Hematopoietic multipotent progenitor cell treated with erythropoietin and hydrocortisone succinate and interleukin-3 and kit ligand, for 17 days (in vitro differentiated cells): ENCODE measurements around the gene PRICKLE1.

Experiments
- DNase-seq: peaks from one replicate; pipeline ENCODE4 v3.0.0-alpha.2; 2015; ENCODE audit warnings: low spot score

The PRICKLE1 gene

GRCh38 chr12:42588524-42589464 lies 752 bp downstream of the PRICKLE1 start:
- DNase-seq, result no peak

DNA sequence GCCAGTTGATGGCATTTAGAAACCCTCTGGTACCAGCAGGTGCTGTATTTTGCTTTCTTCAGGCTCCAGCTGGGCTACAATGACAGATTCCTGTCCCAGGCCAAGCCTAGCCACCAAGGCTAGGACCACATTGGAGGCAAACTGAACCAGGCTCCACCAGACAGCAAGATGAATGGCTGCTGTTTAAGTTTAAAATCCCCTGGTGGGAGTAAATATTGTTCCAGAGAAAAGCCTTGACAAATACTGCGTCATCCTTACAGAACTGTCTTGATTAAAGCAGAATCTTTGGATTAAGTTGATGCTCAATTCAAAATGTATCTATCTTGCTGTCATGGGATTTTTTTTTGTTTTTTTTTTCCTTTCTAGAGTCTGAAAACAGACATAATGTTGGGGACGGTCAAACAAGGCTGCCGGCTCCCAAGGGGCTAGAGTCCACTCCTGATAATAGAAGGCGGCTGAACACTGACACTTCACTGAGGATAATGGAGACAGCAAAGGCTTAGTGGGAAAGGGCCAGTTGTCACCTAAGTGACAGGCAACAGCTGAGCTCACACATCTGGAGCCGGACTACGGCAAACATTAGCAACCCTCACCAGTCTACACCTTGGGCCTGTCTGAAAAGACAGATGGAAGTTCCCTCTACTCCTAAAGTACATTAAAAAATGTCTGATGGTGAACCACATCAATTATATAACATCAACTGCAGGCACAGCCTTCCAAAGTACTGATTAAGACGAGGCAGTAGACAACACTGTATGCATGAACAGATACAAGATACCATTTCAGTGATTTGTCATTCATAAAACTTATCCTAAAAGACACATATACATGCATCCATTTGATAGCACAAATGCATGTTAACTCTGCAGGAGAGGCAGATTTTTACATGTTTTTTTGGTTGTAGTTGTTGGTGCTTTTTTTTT lies 1.7 kb downstream of the PRICKLE1 start:
- no peak for DNase-seq

- no peak for DNase-seq
Observed at GRCh38 chr12:42586268-42586667, 3.3 kb downstream of the PRICKLE1 start.

GRCh38 chr12:42585841-42586216 lies 3.7 kb downstream of the PRICKLE1 start:
- DNase-seq, result no peak

- DNase-seq, result no peak
Observed at GRCh38 chr12:42585154-42585840, 4.2 kb downstream of the PRICKLE1 start.

- no peak for DNase-seq
Observed at GRCh38 chr12:42584651-42585111, 4.9 kb downstream of the PRICKLE1 start.

- no peak for DNase-seq
Observed at GRCh38 chr12:42583016-42583415, 6.5 kb downstream of the PRICKLE1 start.

- DNase-seq, result no peak
Observed at GRCh38 chr12:42582498-42582897, 7.0 kb downstream of the PRICKLE1 start.

- DNase-seq, result no peak
Observed at GRCh38 chr12:42582050-42582449, 7.5 kb downstream of the PRICKLE1 start.

- no peak for DNase-seq
Observed at GRCh38 chr12:42576374-42576773, 13.2 kb downstream of the PRICKLE1 start.

DNA sequence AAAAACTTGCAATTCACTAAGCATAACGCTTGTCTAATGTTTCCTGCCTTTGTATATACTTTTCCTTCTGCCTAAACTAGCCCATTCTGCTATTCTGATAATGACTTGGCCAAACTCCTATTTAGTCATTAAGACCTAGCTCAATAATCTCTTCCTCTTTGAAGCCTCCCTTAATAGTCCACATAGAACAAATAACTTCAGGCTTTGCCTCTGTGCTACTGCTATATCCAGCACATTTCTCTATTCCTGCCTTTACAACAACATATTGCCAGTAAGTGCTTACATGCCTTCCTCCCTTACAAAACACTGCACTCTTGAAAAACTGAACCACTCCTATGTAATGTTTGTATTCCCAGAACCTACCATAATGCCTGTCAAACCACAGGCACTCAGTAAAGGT lies 13.8 kb downstream of the PRICKLE1 start:
- DNase-seq, result no peak

GRCh38 chr12:42574851-42575266 lies 14.7 kb downstream of the PRICKLE1 start:
- DNase-seq, result no peak

DNA sequence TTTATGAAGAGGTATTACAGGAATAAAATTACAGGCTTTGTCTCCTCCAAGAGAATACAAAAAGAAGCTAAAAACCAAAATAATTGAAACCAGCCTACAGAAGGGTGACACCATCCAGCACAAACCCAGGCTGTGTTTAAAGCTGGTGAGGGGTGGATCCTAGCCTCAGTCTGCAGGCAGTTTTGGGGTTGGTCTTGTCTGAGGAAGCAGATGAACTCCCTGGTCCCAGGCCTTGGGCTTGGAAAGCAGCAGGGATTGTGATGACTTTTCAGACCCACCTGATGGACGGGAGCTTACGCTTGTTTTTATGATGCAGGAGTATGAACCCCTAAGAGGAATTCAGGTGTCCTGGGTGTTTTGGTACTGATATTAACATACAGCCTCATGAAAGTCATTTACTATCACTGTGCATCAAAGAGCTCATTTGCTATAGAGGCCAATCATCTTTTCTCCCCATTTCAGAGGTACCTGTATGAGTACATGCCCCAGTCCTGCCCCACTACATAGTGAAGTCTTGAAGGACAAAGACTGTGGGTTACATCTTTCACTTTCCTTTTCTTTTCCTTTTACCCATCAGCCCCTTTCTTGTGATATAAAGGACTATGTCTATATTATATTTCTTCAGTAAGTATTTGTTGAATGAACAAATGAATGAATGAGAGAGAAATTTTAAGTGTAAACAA lies 18.1 kb downstream of the PRICKLE1 start:
- DNase-seq, result no peak

- no peak for DNase-seq
Observed at GRCh38 chr12:42570076-42570475, 19.5 kb downstream of the PRICKLE1 start.

DNA sequence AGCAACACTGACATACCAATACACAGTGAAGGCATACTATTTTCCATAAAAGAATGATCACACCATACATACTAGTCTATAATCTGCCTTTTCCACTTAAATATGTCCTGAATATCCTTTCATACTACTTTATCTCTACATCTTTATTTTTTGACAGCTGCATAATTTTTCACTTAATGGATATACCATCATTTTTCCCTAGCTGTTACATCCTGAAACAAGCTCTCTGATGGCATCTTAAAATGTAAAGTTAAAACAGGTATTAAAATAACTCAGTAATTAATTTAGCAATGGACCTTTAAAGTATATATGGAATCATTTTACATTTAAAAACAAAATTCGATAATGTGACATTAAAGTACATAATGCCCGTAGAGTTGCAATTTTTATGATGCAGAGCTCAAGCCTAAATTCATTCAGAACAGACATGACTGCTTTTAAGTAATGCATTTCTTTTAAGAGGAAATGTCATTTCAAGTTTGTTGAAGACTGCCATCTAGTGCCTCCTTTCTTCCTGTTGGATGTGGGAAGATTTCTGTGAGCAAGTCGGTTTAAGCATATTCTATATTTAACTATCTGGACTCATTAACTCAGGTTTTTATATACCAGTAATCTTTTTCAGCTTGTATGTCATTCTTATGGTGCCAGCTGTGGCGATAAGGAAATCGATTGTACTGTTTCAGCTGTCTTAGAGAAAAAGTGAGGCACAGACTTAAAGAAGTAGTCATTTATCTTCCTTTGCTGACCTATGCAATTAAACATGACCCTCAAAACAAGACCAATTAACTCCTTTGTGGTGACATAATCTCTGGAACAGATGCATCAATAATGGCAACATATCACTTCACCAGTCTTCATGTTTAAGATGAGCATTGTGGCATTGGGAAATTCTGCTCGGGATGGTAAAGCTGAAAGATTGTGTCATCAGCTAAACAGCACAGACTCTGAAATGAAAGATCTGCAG lies 20.3 kb downstream of the PRICKLE1 start:
- no peak for DNase-seq

GRCh38 chr12:42565633-42566032 lies 23.9 kb downstream of the PRICKLE1 start:
- DNase-seq, result no peak

- no peak for DNase-seq
Observed at GRCh38 chr12:42564996-42565395, 24.6 kb downstream of the PRICKLE1 start.

DNA sequence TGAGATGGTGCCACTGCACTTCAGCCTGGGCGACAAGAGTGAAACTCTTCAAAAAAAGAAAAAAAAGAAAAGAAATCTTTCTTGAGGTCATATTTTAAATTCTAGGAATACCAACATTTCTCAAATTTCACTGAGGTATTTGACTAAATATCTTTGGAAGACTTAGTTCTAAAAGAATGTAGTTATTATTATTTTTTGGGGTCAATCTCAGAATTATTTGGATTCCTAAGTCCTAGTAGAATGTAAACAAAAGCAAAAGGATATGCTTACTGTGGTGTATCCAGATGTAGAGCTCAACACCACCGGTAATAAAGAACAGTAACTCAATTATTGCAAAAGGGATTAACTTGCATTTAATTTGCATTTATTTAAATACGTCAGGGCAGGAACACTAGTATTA lies 25.0 kb downstream of the PRICKLE1 start:
- no peak for DNase-seq

GRCh38 chr12:42560977-42561376 lies 28.6 kb downstream of the PRICKLE1 start:
- DNase-seq, result no peak

GRCh38 chr12:42557586-42558172 lies 31.9 kb downstream of the PRICKLE1 start:
- DNase-seq, result no peak
